Activated naive CD8-positive, alpha-beta T cell treated with anti-CD3 and anti-CD28 coated beads for 36 hours (primary cell): ENCODE results near the gene SYT9. TPM values are rescaled to one million over a fixed set of nuclear protein-coding genes. Genes with fewer than 3 reads are reported as not detected.
"Not testable (repeated sequence)": the region's sequence is repeated elsewhere in the genome, so short reads cannot be mapped to it uniquely, and the experiment has no call there.

ENCODE experiments used
- DNase-seq: peaks from one replicate; pipeline ENCODE4 v3.0.0; 2021
- H3K27ac Mint-ChIP-seq: one replicate; pipeline ENCODE4 v1.8.0; 2022; ENCODE audit warnings: mild to moderate bottlenecking, moderate library complexity, mixed read lengths
- H3K27me3 Mint-ChIP-seq: one replicate; pipeline ENCODE4 v1.8.0; 2022; ENCODE audit warnings: mild to moderate bottlenecking, mixed read lengths
- H3K36me3 Mint-ChIP-seq: one replicate; pipeline ENCODE4 v1.8.0; 2021; ENCODE audit warnings: mild to moderate bottlenecking, mixed read lengths
- H3K4me1 Mint-ChIP-seq: one replicate; pipeline ENCODE4 v1.8.0; 2021; ENCODE audit warnings: mixed read lengths
- H3K4me3 Mint-ChIP-seq: one replicate; pipeline ENCODE4 v1.8.0; 2022; ENCODE audit warnings: mild to moderate bottlenecking, moderate library complexity, mixed read lengths
- H3K9me3 Mint-ChIP-seq: one replicate; pipeline ENCODE4 v1.8.0; 2022; ENCODE audit warnings: mixed read lengths
- total RNA-seq, 2 experiments: library from RNA; stranded (reverse); gene quantifications; one replicate each; pipeline ENCODE4 v1.2.3, GENCODE V29; 2021

SYT9 gene
- total RNA-seq, 2 experiments from 2014 or later, result not detected

DNA sequence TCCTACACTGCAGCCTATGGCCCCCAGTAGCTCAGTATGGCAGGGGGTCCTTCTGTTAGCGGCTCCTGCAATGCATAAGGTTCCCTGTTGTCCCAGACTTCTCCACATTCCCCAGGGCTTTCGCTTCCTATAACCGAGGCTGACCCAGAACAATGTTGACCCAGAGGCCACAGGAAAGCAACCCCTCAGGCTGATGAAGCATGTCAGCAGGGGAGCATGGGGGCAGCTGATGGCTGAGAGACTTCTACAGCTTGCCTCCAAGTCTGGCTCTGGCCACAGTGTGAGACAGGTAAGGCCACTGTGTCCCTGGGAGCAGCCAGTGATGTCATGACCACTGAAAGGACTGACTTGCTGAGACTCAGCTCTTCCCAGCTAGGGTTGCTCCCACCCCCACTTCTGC is 249.5 kb downstream of the SYT9 start:
- Mint-ChIP-seq H3K36me3 (peaks cover 3% of the 10 kb centered on the region), H3K27ac (no peak overlapping the region), H3K9me3 (no peaks in the 10 kb centered on the region), H3K4me1 (peaks cover 6% of the 10 kb centered on the region), H3K27me3 (no peaks in the 10 kb centered on the region), H3K4me3 (no peak overlapping the region)
- DNase-seq, result no peak

DNA sequence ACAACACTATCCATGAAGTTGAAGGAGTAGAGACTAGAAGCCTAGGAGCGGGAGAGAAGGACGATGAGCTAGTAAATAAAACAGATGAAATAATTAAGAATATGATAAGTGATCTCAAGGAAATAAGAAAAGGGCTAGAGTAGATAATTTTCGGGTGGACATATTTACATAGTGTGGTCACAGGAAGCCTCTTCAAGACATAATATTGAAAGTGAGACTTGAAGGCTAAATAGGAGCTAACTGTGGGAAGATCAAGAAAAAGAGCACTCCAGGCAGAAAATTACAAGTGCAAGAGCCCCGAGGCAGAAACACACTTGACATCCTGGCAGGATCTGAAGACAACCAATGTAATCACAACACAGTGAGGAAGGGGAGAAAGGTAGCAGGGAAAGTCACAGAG is 250.2 kb downstream of the SYT9 start:
- Mint-ChIP-seq H3K9me3 (no peaks in the 10 kb centered on the region), H3K27me3 (no peaks in the 10 kb centered on the region), H3K27ac (no peak overlapping the region), H3K4me1 (peaks cover 3% of the 10 kb centered on the region), H3K36me3 (no peaks in the 10 kb centered on the region), H3K4me3 (no peak overlapping the region)
- no peak for DNase-seq

DNA sequence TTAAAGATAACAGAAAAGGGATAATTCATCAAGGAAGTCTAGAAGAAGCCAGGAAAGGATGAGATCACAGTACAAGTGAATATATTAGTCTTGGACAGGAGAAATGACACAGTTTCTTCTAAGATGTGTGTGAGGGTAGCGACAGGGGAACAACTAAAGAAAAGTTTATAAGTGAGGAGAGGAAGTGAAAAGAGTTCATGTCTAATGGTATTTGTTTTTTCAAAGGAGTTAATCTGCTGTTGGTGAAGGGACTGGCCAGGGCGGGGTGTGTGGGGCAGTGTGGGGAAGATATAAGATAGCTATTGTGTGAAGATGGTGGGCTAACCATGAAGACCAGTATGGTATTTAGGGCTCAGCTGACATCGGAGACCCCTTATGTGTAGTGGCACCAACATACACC is 254.5 kb downstream of the SYT9 start:
- H3K27me3 Mint-ChIP-seq, result no peaks in the 10 kb centered on the region
- no peak overlapping the region for H3K4me3 Mint-ChIP-seq

DNA sequence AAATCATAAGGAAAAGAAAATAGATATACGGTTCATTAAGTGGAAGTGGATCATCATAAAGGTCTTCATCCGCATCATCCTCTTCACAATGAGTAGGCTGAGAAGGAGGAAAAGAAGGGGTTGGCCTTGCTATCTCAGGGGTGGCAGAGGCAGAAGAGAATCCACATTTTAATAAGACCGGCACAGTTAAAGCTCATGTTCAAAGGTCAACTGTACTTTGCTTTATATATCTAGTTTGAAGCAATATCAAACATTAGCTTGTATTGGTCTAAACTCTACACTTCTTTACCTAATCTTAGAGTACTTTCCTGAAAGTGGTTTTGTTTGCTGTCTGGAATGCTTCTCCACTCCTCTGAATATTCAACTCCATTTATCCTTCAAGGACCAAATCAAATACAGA is 256.4 kb downstream of the SYT9 start:
- H3K4me1 Mint-ChIP-seq, result peaks cover 13% of the 10 kb centered on the region
- DNase-seq, result no peak
- no peaks in the 10 kb centered on the region for H3K36me3 Mint-ChIP-seq
- no peak overlapping the region for H3K27ac Mint-ChIP-seq
- no peaks in the 10 kb centered on the region for H3K9me3 Mint-ChIP-seq
- H3K4me3 Mint-ChIP-seq, result no peak overlapping the region
- H3K27me3 Mint-ChIP-seq, result no peaks in the 10 kb centered on the region

More for the DNA sequence above, 254.5 kb downstream of the SYT9 start:
- Mint-ChIP-seq H3K36me3 (no peaks in the 10 kb centered on the region), H3K9me3 (no peaks in the 10 kb centered on the region), H3K4me1 (no peaks in the 10 kb centered on the region), H3K27ac (no peak overlapping the region)
- DNase-seq, result no peak

DNA sequence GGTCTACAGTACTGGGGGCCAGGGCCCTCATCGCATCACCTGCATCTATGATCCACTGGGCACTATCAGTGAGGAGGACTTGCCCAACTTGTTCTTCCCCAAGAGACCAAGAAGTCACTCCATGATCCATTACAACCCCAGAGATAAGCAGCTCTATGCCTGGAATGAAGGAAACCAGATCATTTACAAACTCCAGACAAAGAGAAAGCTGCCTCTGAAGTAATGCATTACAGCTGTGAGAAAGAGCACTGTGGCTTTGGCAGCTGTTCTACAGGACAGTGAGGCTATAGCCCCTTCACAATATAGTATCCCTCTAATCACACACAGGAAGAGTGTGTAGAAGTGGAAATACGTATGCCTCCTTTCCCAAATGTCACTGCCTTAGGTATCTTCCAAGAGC is 258.3 kb downstream of the SYT9 start:
- Mint-ChIP-seq H3K36me3 (no peaks in the 10 kb centered on the region), H3K4me3 (no peak overlapping the region), H3K4me1 (peaks cover 15% of the 10 kb centered on the region), H3K27ac (no peak overlapping the region), H3K27me3 (no peaks in the 10 kb centered on the region), H3K9me3 (no peaks in the 10 kb centered on the region)
- no peak for DNase-seq

DNA sequence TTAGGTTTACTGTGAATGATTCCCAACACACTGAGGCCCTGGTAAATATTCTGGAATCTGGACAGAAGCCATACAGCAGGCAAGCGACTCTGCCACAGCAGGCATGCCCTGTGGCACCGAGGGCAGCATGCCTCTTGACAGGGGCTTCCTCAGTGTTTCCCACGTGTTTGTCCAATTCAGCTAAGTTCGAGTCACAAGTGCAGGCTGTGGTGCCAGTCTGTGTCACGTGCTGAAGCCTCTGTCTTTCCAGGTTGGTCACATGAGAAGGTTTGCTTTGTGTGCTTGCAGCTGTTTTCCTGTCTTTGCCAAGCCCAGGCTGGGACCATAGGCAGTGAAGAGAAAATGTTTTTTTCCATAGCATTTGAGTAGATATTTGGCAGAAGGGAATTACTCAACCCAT is 259.7 kb downstream of the SYT9 start:
- no peaks in the 10 kb centered on the region for H3K27me3 Mint-ChIP-seq
- no peaks in the 10 kb centered on the region for H3K9me3 Mint-ChIP-seq
- H3K4me3 Mint-ChIP-seq, result no peak overlapping the region
- no peaks in the 10 kb centered on the region for H3K36me3 Mint-ChIP-seq
- H3K27ac Mint-ChIP-seq, result no peak overlapping the region
- DNase-seq, result no peak
- H3K4me1 Mint-ChIP-seq, result peaks cover 28% of the 10 kb centered on the region

DNA sequence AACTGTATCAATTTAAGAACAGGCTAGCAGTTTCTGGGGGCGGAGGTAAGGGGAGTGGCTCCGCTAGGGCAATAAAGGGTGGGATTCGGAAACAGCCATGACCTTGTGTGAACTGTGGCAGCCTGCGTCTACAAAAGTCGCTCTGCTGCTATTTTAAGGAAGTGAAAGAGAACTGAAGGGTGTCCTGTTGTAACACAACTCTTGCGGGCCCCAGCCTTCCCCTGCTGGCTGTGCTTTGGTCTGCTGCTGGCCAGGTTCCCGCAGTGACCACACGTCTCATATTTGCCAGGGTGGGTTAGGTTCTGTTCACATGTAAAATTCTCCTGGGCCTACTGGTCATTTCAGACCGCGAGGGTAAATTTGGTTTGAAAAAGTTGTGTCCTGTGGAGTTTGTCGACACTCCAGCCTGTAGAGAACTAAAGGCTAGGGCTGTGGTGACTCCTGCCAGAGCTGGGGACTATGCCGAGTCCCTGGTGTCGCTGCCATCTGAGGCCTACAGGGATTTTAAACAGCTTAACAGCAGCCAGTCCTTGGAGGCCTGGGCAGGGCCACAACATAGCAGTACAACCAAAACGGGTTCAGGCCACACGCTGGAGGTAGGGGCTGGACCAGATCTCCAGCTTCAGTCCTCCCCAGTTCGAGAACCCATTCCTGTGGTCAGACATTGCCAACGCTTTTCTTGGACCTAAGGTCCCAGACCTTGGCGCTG is 261.0 kb downstream of the SYT9 start:
- H3K4me3 Mint-ChIP-seq, result peak overlapping the region; percentile 85

DNA sequence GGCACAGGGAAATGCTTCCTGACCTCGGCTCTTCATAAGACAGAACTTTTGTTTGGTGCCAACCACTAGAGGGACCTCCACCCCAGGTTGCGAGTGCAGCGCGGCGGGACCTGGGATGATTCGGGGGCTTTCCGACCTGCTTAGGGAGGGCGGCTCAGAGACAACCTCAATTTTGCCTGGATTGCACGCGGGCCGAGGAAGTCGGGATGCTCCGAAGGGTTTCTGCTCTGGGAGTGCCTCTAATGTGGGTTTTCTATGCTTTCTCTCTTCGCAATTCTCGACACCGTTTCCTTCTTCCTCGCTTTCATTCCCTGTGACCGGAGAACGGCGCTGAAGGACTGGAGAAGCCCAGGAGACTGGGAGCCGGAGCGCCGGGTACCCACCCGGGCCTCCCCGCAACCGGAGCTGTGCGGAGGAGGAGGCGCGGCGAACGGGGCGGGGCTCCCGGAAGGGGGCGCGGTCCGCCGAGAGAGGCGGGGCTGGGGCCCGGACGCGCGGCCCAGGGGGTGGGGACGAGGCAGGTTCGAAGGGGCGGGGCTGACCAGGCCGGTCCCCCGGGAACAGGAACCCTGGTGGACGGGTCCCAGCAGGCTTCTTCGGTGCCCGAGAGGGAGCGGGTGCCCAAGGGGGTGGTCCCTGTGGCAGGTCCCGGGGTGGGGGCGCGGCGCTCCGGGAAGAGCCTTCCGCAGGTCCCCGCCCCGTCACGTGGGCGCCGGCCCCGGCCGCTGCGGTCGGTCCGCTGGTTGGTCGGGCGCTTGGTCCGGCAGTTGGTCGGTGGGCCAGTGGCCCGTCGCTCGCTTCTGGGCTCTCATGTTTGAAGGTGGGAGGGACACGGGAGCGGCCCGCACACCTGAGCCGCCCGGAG is 261.8 kb downstream of the SYT9 start, which contains the start of gene PPFIBP2:
Gene PPFIBP2, plus strand, starts transcription at position 766 of the 865 bp plus-strand sequence. CDS start 35,477 bp downstream, outside the sequence.
- peak; percentile 87 for DNase-seq
- H3K9me3 Mint-ChIP-seq, result peaks cover 4% of the 10 kb centered on the region
- peak within 1 kb of the TSS; percentile 85 for H3K4me3 Mint-ChIP-seq
- peaks cover 40% of the 10 kb centered on the region for H3K4me1 Mint-ChIP-seq
- H3K27me3 Mint-ChIP-seq, result no peaks in the 10 kb centered on the region
- H3K36me3 Mint-ChIP-seq, result peaks cover 10% of the 10 kb centered on the region
- peak within 1 kb of the TSS; percentile 91 for H3K27ac Mint-ChIP-seq

More for the DNA sequence above, 261.0 kb downstream of the SYT9 start:
- peak; percentile 28 for DNase-seq
- Mint-ChIP-seq H3K4me1 (peaks cover 37% of the 10 kb centered on the region), H3K9me3 (no peaks in the 10 kb centered on the region), H3K36me3 (peaks cover 7% of the 10 kb centered on the region), H3K27ac (peak overlapping the region; percentile 91), H3K27me3 (no peaks in the 10 kb centered on the region)

DNA sequence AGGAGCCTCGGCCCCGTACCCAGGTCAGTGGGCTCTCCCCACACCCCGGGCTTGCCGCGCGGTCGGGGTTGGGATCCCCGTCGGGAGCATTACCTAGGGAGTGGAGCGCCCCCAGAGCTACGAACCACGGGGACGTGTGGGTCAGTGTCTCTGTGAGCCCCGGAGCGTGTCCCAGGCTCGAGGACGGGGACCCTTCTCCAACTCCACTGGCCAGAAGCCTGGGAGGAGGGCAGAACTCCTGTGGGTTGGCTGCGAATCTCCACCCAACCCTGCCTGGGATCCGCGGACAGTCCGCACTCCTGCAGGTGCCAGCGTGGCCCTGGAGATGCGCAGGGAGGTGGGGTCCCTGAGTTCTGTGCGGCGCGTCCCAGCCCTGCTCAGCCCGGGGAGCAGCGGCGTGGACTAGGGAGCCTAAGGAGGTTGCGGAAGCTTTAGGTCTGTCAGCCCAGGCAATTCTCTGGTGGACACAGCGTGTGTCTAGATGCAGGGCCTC is 262.4 kb downstream of the SYT9 start:
- peaks cover 45% of the 10 kb centered on the region for H3K4me1 Mint-ChIP-seq
- H3K36me3 Mint-ChIP-seq, result peaks cover 17% of the 10 kb centered on the region
- H3K9me3 Mint-ChIP-seq, result peaks cover 6% of the 10 kb centered on the region
- DNase-seq, result peak; percentile 31
- H3K27me3 Mint-ChIP-seq, result no peaks in the 10 kb centered on the region
- H3K4me3 Mint-ChIP-seq, result peak overlapping the region; percentile 85
- H3K27ac Mint-ChIP-seq, result peak overlapping the region; percentile 62

DNA sequence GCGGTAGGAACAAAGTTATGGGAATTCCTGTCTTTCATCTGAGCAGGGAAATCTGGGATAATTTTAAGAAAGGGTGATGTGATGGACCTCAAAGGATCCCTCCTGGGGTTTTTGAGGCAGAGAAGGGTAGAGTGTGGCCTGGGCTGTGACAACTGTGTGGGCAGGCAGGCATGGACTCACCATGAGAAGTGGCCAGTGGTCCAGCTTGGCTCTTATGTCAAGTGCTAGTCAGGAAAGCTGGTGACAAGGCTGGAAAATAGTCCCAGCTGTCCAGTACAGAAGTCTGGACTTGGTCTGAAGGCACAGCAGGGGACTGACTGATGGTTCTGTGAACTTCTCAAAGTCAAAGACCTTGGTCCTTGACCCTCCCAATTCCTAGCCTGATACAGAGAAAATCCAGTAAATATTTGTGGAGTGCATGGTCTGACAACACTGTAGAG is 263.8 kb downstream of the SYT9 start:
- Mint-ChIP-seq H3K4me3 (peak overlapping the region; percentile 85), H3K9me3 (peaks cover 6% of the 10 kb centered on the region), H3K27ac (peak overlapping the region; percentile 84), H3K27me3 (no peaks in the 10 kb centered on the region), H3K4me1 (peaks cover 49% of the 10 kb centered on the region), H3K36me3 (peaks cover 17% of the 10 kb centered on the region)
- DNase-seq, result no peak

DNA sequence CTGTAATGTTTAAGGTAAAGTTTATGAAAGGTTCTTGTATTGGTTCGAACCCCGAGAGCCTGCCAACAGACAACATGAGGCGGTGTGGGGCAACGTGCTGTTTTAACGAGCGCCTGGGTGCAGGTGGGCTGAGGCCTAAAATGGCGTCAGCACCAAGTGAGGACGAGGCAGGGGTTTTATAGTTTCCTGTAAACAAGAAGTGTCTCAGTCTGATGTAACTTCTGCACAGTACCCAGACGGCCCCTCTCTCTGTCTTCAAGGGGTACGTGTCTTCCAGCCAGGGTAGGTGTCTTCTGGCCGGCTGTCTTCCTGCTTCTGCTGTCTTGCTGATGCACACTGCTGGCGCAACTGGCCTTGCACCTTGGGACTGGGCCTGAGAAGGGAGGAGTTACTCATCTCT is 264.8 kb downstream of the SYT9 start:
- H3K36me3 Mint-ChIP-seq, result peaks cover 17% of the 10 kb centered on the region
- peak; percentile 18 for DNase-seq
- H3K9me3 Mint-ChIP-seq, result peaks cover 6% of the 10 kb centered on the region

DNA sequence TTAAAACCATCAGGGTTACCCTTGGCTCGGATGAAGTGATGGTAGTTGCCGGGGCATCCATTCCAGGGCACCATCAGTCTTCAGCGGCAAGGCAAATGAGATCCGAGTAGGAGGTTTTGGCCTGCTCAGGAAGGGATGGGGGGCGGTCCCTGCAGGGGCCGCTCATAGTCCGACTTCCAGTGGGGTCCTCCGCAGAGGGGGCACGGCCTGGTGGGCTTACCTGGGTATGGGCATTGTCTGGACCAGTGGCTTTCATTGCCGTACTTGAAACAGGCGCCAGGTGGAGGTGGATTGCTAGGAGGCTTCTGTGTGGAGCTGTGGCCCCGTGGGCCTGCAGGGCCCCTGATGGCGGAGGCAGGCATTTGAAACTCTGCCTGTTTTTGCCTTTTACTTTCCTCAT is 266.0 kb downstream of the SYT9 start:
- not testable (repeated sequence) for H3K9me3 Mint-ChIP-seq, H3K4me3 Mint-ChIP-seq, H3K27ac Mint-ChIP-seq, H3K27me3 Mint-ChIP-seq, DNase-seq
- peaks cover 40% of the 10 kb centered on the region for H3K4me1 Mint-ChIP-seq
- H3K36me3 Mint-ChIP-seq, result peaks cover 17% of the 10 kb centered on the region

More for the DNA sequence above, 264.8 kb downstream of the SYT9 start:
- H3K4me3 Mint-ChIP-seq, result peak overlapping the region; percentile 85
- H3K4me1 Mint-ChIP-seq, result peaks cover 49% of the 10 kb centered on the region
- no peaks in the 10 kb centered on the region for H3K27me3 Mint-ChIP-seq
- peak overlapping the region; percentile 84 for H3K27ac Mint-ChIP-seq
